ENCODE results near the gene PAPPA2. TPM values are rescaled to one million over a fixed set of nuclear protein-coding genes. Genes with fewer than 3 reads are reported as not detected.

Gene PAPPA2
- total RNA-seq, 1 experiment from 2014 or later, result 0.06 TPM

DNA sequence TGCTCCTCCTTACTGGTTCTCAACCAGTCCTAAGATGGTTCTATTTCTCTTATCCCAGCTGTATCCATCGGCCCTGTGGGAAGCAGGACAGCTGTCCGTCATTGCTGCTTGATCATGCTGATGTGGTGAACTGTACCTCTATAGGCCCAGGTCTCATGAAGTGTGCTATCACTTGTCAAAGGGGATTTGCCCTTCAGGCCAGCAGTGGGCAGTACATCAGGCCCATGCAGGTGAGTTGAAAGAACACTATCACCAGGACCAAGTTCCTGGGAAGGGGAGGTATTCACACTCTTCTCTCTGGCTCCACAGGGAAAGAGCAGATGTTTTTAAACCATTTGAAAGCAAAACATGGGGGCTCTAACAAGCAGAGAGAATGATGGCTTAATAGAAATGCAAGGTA is 302.6 kb downstream of the PAPPA2 start:
- no peak for DNase-seq (ENCODE audit: low read depth)

DNA sequence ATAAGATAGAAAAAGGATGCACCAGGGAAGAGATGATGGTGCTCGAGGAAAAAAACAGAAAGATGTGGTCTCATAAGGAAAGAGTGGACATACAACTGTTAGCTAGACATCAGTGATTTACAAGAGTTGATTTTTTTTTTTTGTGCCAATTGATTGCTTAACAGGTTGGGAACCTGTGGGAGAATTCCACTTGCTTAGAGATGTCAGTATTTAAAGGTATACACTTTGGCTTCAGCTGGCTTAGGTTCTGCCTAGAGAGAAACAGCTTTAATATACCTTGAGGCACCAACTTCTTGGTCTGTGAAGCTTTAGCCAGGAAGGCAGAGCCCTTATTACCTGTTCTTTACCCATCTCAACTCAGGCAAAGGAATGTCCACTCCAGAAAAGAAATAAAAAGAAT is 303.8 kb downstream of the PAPPA2 start:
- DNase-seq (ENCODE audit: low read depth), result no peak

DNA sequence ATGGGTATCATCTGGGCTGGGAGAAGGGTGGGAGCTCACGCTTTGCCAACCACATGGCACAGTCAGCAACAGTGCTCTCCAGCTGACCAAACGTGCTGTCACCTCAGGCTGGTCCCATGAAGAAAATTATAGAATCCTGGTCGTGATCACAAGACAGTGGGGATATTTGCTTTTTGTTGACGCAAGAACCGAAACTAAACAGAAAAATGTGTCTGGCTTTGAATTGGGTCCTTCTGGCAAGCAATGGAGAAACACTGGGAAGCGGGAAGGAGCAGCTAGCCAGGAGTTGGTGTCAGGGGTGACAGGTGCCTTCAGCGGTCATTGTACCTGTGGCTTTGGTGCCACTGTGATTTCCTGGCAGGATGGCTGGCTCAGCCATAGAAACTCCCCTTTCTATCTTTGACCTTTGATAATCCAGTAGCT is 304.8 kb downstream of the PAPPA2 start:
- no peak for DNase-seq (ENCODE audit: low read depth)

DNA sequence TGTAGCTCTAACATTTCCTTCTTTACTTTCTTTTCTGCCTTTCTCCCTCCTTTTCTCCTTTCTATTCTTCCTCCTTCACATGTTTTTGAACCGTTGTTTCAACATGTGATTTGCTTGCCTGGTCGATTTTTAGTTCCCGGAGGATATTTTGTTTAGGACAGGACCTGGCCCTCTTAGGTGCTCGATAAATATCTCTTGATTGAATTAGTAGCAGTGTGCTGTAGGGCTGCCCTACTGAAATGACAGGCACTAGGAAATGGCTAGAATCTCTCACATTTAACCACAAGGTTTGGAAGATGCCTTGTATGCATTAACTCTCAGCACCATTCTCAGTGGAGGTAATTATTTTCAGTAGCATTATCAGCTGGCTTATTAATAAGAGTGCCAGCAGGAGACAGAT is 305.6 kb downstream of the PAPPA2 start:
- no peak for DNase-seq (ENCODE audit: low read depth)

DNA sequence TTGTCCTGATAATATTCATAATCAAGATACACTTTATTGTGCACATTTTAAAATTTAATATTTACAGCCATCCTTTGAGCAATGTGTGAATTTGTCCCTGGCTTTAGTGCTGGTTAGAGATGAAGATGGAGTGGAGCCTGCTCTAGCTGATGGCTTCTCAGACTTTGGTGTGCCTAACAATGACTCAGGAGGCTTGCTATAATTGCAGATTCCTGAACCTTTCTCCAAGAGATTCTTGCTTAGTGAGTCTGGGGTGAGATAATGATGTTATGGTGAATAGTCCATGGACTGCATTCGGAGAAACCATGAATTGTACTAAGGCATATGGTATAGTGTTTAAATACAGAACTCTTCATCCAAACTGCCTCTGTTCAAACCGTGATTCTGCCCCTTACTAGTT is 307.1 kb downstream of the PAPPA2 start:
- DNase-seq (ENCODE audit: low read depth), result no peak

DNA sequence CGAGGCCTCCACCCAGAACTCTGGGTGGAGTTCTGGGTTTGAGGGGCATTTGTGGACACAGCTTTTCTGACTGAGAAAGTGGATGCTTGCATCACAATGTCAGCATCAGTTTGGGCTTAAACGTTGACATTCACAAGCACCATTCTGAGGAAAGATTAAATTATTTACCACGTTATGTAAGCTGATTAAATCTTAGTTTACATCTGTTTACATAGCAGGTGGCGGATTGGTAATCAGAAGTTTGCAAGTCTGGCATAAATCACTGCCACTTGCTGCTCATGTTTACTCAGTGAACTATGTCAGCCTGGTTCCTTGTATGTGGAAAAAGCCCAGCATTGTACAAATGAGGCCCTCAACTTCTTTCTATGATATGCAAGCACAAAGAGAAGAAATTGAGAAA is 310.1 kb downstream of the PAPPA2 start:
- no peak for DNase-seq (ENCODE audit: low read depth)

DNA sequence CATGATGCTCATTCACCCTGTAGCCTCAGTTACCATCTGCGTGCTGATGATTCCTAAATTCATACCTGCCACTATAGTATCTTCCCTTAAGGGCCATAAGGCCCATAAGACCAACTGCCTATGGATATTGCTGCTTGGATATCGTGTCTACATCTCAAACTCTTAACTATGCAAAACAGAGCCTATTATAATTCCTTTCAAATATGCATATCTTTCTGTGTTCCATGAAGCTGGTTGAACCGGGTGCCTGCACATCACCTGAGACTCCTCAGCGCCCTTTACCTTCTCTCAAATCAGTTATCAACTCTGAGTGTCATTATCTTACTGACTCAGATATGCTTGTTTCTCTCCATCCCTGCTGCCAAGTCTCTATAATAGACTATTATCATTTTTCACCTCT is 311.2 kb downstream of the PAPPA2 start:
- DNase-seq (ENCODE audit: low read depth), result no peak

DNA sequence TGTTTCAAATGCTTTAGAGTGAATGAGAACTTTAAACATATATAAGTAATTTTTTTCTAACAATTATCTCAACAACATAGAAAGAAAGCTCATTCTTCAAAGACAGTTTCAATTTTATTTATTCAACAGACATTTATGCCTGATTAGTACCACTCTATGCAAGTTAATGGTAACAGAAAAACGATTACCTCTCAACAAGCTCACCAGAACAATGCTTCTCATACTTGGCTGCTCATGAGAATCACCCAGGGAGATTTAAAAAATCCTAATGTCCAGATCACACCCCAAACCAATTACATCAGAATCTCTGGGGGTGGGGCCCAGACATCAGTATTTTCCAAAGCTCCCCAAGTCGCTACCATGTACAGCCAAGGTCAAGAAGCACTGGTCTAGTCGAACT is 312.4 kb downstream of the PAPPA2 start:
- no peak for DNase-seq (ENCODE audit: low read depth)

DNA sequence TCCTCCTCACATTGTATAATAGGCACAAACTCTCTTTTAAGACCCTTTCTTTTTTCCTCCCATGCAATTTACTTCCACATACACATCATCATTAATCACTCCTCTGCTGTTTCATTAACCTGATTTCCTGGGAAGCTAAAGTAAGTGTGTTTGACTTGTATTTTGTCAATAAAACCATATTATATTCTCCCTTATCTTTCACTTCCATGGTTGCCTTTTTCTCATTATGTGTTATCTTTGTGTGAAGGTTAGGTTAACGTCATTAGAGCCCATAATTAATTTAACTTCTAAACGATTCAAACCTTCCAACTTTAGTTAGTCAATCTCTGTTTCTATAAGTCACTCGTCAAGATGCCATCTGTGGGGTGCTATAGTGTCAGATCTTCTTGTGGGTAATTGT is 313.0 kb downstream of the PAPPA2 start:
- no peak for DNase-seq (ENCODE audit: low read depth)

DNA sequence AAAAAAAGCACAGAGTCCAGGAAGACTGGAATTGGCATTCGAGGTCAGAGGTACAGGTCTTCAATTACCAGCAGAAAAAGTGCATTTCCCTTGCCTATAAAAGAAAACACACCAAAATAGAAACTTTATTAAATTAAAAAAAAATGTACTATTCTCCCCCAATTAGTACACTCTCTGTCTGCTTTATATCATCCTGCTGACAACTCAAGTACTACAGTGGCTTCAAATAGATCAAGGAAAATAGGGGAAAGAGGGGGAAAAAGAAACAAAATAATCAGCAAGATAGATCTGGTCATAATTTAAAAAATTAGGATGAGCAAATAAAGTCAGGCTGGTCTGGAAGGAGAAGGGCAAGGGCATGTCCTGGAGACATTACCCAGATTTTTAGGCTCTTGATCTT is 315.1 kb downstream of the PAPPA2 start:
- DNase-seq (ENCODE audit: low read depth), result no peak

DNA sequence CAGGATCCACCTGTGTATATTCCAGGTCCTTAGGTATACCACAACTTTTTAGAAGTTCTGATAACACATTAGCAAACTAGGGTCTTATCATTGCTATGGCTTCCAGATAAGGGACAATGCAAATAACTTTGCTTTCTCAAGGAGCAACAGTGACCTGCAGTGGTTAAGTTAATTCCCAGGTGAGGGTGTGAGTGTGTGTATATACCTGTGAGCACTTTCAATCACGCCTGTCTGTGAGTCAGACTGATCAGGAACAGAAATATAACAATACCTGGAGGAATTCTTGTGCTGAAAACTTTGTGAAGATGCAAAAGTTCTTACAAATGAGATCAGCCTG is 317.0 kb downstream of the PAPPA2 start:
- DNase-seq (ENCODE audit: low read depth), result no peak

DNA sequence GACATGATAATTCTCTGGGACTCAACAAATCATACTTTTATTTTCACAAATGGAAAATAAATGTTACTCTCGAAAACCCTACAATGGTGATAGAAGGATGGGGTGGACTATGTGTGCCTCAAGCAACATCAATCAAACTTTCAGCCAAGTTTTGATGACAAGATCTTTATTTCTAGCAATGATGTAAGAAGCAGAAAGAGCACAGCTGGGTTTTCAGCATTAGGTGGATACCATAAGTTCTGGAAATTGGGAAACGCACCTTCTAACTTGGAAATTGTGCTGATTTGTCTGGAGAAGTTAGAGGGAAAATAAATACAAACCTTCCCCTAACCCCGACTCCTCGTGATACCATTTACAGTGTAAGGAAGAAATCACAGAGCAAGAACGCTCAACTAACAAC is 320.3 kb downstream of the PAPPA2 start:
- DNase-seq (ENCODE audit: low read depth), result no peak

DNA sequence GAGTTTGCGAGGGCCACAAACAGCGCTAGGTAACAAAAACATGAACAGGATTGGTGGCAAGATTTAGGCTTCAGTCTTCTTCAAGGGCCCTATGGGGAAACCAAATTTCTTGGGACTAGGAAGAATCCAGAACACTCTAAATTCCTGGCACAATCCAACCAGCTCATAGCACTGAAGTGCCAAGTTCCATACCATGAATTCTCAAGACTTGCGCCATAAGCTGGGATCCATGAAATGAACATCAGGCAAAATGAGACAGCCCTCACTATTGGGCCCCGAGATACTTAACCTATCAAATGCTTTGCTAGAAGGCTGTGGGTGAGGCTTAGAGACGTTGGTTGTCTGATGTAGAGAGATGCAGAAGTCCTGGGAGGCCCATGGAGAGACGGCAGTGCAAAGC is 322.1 kb downstream of the PAPPA2 start:
- no peak for DNase-seq (ENCODE audit: low read depth)

DNA sequence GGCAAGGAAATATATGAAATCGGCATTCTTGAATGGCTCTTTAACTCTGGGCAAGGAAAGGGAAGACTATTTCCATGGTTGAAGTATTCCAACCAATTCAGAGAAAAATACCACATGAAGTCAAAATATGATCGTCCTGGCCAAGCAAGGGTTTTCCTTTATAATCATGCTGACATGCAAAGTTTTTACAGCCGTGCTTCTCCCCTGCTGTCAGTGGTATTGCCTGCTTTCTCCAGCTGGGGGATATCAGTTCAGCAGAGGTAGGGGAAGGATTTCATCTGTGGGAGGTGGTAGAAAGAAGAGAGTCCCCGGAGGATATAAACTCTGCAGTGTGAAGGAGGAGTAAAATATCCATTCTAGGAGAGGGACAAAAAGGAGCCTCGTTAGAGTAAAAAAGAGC is 322.8 kb downstream of the PAPPA2 start:
- no peak for DNase-seq (ENCODE audit: low read depth)

DNA sequence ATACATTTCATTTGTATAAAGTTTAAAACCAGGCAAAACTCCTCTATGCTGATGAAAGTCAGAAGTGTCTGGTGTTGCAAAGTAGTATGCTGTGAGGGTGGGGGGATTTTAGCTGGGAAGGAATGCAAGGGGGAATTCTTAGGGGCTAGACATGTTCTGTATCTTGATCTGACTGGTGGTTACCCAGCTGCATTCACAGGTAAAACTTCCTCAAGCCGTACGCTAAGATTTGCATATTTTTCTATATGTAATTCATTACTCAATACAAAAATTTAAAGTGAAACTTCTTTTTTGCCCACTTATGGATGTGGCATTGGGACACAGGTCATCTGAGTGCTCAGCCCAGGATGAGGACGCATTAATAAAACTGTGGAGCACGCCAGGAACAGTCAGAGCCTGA is 323.3 kb downstream of the PAPPA2 start:
- no peak for DNase-seq (ENCODE audit: low read depth)

DNA sequence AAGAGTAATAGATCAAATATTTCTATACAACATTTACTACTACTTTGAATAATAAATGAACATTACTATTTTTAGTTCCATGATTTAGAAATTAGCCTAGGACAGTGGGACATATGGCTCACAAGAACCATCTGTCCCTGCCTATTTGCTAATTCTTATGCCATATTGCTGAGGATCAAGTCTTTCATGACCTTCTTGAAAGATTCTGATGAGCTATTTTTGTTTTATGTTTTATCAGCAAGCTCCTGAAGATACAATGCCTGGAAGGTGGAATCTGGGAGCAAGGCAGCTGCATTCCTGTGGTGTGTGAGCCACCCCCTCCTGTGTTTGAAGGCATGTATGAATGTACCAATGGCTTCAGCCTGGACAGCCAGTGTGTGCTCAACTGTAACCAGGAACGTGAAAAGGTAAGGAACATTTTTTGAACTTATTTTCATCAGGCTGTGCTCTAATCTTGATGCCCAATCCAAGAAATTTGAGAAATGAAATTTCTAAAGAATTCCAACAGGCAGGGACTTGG is 326.7 kb downstream of the PAPPA2 start:
- no peak for DNase-seq (ENCODE audit: low read depth)

DNA sequence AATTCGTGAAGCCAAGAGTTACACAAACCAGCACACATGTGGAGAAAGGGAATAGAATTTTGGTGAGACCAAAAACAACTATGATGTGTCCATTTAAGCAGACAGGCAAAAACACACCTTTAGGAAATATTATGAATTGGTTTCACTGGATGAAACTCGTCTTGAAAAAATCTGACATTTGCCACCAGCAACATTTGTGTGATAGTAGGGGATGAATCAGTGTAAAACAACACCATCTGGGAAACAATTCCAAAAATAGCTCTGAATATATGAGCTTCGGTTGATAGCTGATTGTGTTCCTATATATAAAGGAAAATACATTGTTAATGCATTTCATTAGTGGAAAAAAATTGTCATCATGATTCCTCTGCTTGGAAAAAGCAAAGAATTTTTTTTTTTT is 327.8 kb downstream of the PAPPA2 start:
- no peak for DNase-seq (ENCODE audit: low read depth)

DNA sequence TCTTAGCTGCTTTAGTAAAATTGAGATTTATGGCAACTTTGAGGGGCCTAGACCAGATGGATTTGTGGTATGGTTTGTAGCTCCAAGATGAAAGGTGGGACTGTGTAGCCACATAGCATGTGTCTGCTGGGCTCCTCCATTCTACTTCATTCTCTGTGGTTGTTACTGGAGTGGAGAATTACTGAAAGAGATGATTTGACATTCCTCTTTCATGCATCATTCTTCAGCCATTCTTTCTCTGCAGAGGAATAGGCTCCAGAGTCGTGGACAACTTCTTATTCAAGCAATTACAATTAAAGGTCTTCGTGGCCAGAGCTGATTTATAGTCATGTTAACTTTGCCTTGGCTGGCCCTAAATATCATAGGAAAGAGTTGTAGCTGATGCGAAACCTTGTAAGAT is 328.9 kb downstream of the PAPPA2 start:
- DNase-seq (ENCODE audit: low read depth), result no peak

DNA sequence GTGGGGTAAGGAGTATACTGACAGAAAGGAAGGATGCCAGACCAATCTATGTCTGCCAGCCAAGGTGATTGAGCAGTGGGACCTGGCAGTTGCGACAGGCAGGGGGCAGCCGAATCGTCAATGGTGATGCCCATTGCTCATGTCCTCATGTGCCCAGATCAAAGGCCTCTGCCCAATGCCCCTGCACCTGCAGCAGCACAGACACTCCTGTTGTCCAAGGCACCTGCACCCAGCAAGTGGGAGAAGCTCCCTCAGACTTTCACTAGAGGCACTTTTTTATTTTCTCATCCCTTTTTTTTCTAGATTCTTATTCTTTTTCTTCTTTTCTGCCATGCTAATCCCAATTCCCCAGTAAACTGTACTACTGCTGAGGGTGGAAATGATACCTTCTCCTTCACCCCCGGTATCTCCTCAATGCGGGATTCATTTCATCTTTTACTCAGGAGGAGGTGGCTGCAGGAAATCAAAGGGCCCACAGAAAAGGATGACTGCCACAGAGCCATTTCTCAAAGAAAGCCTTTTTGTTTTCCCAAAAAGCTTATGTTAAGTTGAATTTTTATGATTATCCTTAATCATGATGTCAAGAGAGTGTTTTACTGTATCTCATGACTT is 332.0 kb downstream of the PAPPA2 start:
- no peak for DNase-seq (ENCODE audit: low read depth)

DNA sequence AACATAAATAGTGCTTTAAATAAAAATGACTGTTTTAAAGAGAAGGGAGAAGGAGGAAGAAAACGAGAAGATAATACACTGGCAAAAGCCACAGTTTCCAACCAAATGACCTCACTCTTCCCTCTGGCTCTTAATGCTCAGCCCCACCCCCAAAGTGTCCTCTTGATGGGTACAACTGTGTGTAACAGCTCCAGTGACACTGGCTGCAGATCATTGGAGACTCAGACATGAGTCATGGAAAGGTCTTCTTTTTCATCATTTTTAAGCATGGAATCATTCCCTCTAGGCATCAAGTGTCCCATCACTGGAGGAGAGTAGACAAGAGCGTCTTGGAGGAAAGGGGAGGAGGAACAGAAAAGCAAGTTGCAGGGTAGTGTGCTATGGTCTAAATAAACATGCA is 333.0 kb downstream of the PAPPA2 start:
- no peak for DNase-seq (ENCODE audit: low read depth)

DNA sequence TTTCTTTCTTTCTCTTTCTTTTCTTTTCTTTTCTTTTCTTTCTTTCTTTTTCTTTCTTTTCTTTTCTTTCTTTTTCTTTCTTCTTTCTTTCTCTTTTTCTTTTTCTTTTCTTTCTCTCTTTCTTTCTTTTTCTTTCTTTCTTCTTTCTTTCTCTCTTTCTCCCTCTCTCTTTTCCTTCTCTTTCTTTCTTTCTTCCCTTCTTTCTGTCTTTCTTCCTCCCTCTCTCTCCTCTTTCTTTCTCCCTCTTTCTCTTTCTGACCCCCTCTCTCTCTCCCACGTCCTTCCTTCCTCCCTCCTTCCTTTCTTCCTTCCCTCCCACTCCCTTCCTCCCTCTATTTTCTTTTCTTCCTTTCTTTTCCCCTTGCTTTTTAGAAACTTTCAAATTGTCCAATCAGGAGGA is 333.6 kb downstream of the PAPPA2 start:
- no peak for DNase-seq (ENCODE audit: low read depth)

DNA sequence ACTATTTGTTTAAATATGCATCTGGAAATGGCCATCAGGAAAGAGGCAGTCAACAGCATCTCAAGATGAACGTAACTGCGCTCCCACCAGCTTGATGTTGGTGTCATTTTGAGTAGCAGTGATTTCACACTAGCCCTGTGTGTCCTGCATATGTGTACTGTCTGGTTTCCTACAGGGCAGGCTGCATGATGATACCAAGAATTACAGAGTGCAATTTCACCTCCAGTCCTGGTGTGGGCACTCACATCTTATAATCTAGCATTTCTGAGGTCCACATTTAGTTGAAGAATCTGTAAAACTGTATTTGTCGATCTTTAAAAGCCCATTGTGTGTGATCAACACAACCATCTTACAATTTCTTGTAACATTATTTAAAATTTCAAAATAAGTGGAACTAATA is 336.4 kb downstream of the PAPPA2 start:
- no peak for DNase-seq (ENCODE audit: low read depth)

DNA sequence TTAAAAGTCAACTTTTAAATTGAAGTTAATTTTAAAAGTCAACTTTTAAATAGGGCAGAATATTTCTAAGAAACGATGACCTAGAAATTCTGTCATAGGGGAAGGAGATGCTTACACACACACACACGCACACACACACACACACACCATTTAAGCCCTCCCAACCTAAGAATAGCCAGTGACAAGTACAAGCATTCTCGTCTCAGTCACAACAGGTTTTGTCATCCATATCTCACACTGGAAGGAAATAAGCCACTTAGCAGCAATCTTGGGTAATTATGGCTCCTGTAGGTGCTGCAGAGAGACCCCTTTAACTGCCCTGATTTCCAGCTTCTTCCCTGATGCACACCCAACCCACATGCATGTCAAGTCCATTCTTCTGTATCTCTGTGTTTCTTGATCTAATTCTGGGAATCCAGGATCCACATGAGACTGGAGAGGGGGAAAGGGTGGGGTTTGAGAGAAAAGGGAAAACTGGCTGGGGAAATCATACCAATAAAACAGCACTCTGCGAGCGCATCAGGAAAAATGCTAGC is 338.1 kb downstream of the PAPPA2 start:
- DNase-seq (ENCODE audit: low read depth), result no peak

DNA sequence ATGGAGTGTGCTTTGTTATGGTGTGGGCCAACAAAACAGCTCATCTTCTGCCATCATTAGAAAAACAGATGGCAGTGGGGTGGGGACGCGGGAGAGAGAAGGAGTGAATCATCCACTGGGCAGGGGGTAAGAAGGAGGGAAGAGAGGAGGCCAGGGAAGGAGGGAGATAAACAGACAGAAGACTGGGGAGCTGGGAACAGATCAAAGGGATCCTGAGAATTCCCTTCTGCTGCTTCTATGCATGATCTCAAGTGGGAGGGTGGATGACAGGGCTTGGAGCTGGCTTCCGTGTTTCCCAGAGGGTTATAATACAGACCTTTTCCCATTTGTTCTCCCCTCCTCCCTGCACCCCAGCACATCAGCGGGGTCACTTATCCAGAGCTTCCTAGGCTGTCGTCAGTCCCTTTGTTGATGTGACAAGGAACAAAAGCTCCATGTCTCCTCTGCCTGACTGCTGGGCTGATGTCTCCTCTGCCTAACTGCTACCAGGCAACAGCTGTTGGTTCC is 338.6 kb downstream of the PAPPA2 start:
- no peak for DNase-seq (ENCODE audit: low read depth)

Measured in LHCN-M2 (cell line).